ENCODE measurements around the gene CRISPLD2.

DNA sequence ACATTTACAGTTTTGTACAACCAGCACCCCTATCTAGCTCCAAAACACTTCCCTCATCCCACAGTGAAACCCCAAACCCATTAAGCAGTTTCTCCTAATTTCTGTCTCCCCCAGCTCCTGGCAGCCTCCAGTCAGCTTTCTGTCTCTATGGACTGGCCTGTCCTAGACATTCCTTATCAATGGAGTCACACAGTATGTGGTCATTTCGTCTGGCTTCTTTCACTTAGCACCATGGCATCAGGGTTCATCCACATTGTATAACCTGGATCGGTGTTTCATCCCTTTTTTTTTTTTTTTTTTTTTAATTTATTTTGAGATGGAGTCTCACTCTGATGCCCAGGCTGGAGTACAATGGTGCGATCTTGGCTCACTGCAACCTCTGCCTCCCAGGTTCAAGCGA is 123.0 kb downstream of the CRISPLD2 start:
- TF ChIP-seq CTCF (IDR thresholded peaks at IDR 0.05 in 8 of 11, conservative IDR thresholded peaks at IDR 0.05 in 3 of 11) (no peak), POLR2AphosphoS5 (IDR thresholded peaks at IDR 0.05) (no peak)

Data from spleen (tissue), 7 donors.